Stromal cell of bone marrow (primary cell): ENCODE results near the gene STAU1.
"Not testable (repeated sequence)": the region's sequence is repeated elsewhere in the genome, so short reads cannot be mapped to it uniquely, and the experiment has no call there.

Source experiments
- DNase-seq: peaks from one replicate; pipeline ENCODE4 v3.0.0-alpha.2; 2012; ENCODE audit warnings: low read depth

The STAU1 gene

GRCh38 chr20:49115564-49115963 is 72.6 kb downstream of the STAU1 start:
- no peak for DNase-seq

GRCh38 chr20:49112596-49113274 is 75.4 kb downstream of the STAU1 start:
- DNase-seq, result no peak

- DNase-seq, result no peak
These were observed 77.1 kb downstream of the STAU1 start for GRCh38 chr20:49110767-49111694.

- no peak for DNase-seq
These were observed 81.8 kb downstream of the STAU1 start for GRCh38 chr20:49106328-49106727.

GRCh38 chr20:49104979-49105547 is 83.1 kb downstream of the STAU1 start:
- DNase-seq, result not testable (repeated sequence)

GRCh38 chr20:49104365-49104648 is 83.8 kb downstream of the STAU1 start:
- no peak for DNase-seq

GRCh38 chr20:49103647-49104364 is 84.3 kb downstream of the STAU1 start:
- no peak for DNase-seq

GRCh38 chr20:49103019-49103418 is 85.1 kb downstream of the STAU1 start:
- DNase-seq, result no peak

- DNase-seq, result no peak
These were observed 87.2 kb downstream of the STAU1 start for GRCh38 chr20:49100972-49101371.

GRCh38 chr20:49100292-49100691 is 87.8 kb downstream of the STAU1 start:
- DNase-seq, result not testable (repeated sequence)

- no peak for DNase-seq
These were observed 89.1 kb downstream of the STAU1 start for GRCh38 chr20:49099011-49099410.

GRCh38 chr20:49098136-49098535 is 90.0 kb downstream of the STAU1 start:
- DNase-seq, result no peak

GRCh38 chr20:49097159-49097558 is 91.0 kb downstream of the STAU1 start:
- no peak for DNase-seq

GRCh38 chr20:49096203-49096730 is 91.9 kb downstream of the STAU1 start:
- DNase-seq, result no peak

GRCh38 chr20:49091762-49092161 is 96.4 kb downstream of the STAU1 start:
- no peak for DNase-seq

- no peak for DNase-seq
These were observed 97.0 kb downstream of the STAU1 start for GRCh38 chr20:49091104-49091503.

- not testable (repeated sequence) for DNase-seq
These were observed 105.8 kb downstream of the STAU1 start for GRCh38 chr20:49082295-49082694.

- DNase-seq, result no peak
These were observed 109.8 kb downstream of the STAU1 start for GRCh38 chr20:49078310-49078709.

GRCh38 chr20:49074521-49074920 is 113.6 kb downstream of the STAU1 start:
- DNase-seq, result no peak
